Smooth muscle cell (in vitro differentiated cells): ENCODE data around the gene LHX3. TPM values are rescaled to one million over a fixed set of nuclear protein-coding genes. Genes with fewer than 3 reads are reported as not detected.

Experiments
- DNase-seq: peaks from one replicate; lab custom pipeline; 2025; ENCODE audit not compliant: unreplicated experiment; lab: John Stamatoyannopoulos, UW
- H2AFZ ChIP-seq: fragments of 200-600 bp; sonication (generic); 2 replicates; pipeline ENCODE4 v1.6.0; 2016; ENCODE audit warnings: antibody characterized with exemption, low read depth, mild to moderate bottlenecking
- H3F3A ChIP-seq: fragments of 200-600 bp; sonication (generic); 2 replicates; pipeline ENCODE4 v1.6.0; 2017; ENCODE audit warnings: antibody characterized with exemption, low read depth
- H3K27ac ChIP-seq: fragments of 200-600 bp; sonication (generic); 2 replicates; pipeline ENCODE4 v1.5.1; 2016; ENCODE audit warnings: low read depth, mild to moderate bottlenecking
- H3K27me3 ChIP-seq: fragments of 200-600 bp; sonication (generic); 2 replicates; pipeline ENCODE4 v1.6.1; 2016; ENCODE audit warnings: low read depth, mild to moderate bottlenecking
- H3K36me3 ChIP-seq: fragments of 200-600 bp; sonication (generic); 2 replicates; pipeline ENCODE4 v1.5.1; 2016; ENCODE audit warnings: low read depth
- H3K4me1 ChIP-seq: fragments of 200-600 bp; sonication (generic); 2 replicates; pipeline ENCODE4 v1.5.1; 2016; ENCODE audit warnings: low read depth
- H3K4me2 ChIP-seq: fragments of 200-600 bp; sonication (generic); 2 replicates; pipeline ENCODE4 v1.6.0; 2016; ENCODE audit warnings: mild to moderate bottlenecking
- H3K4me3 ChIP-seq: fragments of 200-600 bp; sonication (generic); 2 replicates; pipeline ENCODE4 v1.5.1; 2016; ENCODE audit warnings: mild to moderate bottlenecking
- H3K79me2 ChIP-seq: fragments of 200-600 bp; sonication (generic); 2 replicates; pipeline ENCODE4 v1.6.0; 2016; ENCODE audit warnings: low read depth, mild to moderate bottlenecking
- H3K9ac ChIP-seq: fragments of 200-600 bp; sonication (generic); 2 replicates; pipeline ENCODE4 v1.6.0; 2016; ENCODE audit warnings: low read depth
- H3K9me3 ChIP-seq: fragments of 200-600 bp; sonication (generic); replicated peaks from 2 replicates; pipeline ENCODE4 v1.5.1; 2016; ENCODE audit warnings: low read depth
- H4K20me1 ChIP-seq: fragments of 200-600 bp; sonication (generic); 2 replicates; pipeline ENCODE4 v1.6.0; 2016; ENCODE audit warnings: low read depth
- CTCF ChIP-seq: fragments of 200-600 bp; sonication (generic); IDR thresholded peaks from 2 replicates; pipeline ENCODE4 v1.5.1; 2017; ENCODE audit warnings: borderline replicate concordance, mild to moderate bottlenecking, antibody characterized with exemption; ENCODE audit not compliant: insufficient read depth, poor library complexity, severe bottlenecking
- WGBS: methylation state at CpG from one replicate; pipeline ENCODE4 v1.1.7; 2016; ENCODE audit warnings: low lambda C conversion rate; 5-methylcytosine and 5-hydroxymethylcytosine counted together
- polyA plus RNA-seq: library from polyadenylated mRNA; unstranded; fragments of >200 nt; fragmentation: Nextera tagmentation; extraction: Ambion mirVana; gene quantifications from 2 replicates; pipeline ENCODE4 v1.2.1, GENCODE V29; 2016
- total RNA-seq: library from RNA; depleted of rRNA; stranded (reverse); fragments of >200 nt; gene quantifications from 2 replicates; pipeline ENCODE4 v1.2.3, GENCODE V29; 2014

LHX3 gene
- total and polyA plus RNA-seq, 2 experiments from 2014 or later = not detected

- Histone ChIP-seq H3K27me3 (no peaks in the 10 kb centered on the region), H3K9me3 (no peaks in the 10 kb centered on the region), H3K9ac (no peak overlapping the region), H3K27ac (no peak overlapping the region), H3K79me2 (no peaks in the 10 kb centered on the region), H4K20me1 (peaks cover 14% of the 10 kb centered on the region), H3K36me3 (no peaks in the 10 kb centered on the region), H3K4me1 (no peaks in the 10 kb centered on the region), H3F3A (no peaks in the 10 kb centered on the region), H3K4me2 (no peak overlapping the region), H2AFZ (no peak overlapping the region), H3K4me3 (no peak overlapping the region)
- 96% methylated on average over 15 of the region's 15 CpGs for WGBS
- no peak for TF ChIP-seq CTCF
- DNase-seq = no peak
These were observed 6.1 kb upstream of the LHX3 start for GRCh38 chr9:136211006-136211405.

- H3K36me3 ChIP-seq = no peaks in the 10 kb centered on the region
- no peak overlapping the region for H3K4me3 ChIP-seq
- DNase-seq = no peak
- H3K4me2 ChIP-seq = no peak overlapping the region
- peaks cover 4% of the 10 kb centered on the region for H3K27me3 ChIP-seq
- no peaks in the 10 kb centered on the region for H3K79me2 ChIP-seq
- no peaks in the 10 kb centered on the region for H3F3A ChIP-seq
- H3K27ac ChIP-seq = no peak overlapping the region
- TF ChIP-seq CTCF = no peak
- 96% methylated on average over 16 of the region's 16 CpGs for WGBS
- H3K4me1 ChIP-seq = no peaks in the 10 kb centered on the region
- peaks cover 21% of the 10 kb centered on the region for H4K20me1 ChIP-seq
- no peak overlapping the region for H2AFZ ChIP-seq
- no peak overlapping the region for H3K9ac ChIP-seq
- no peaks in the 10 kb centered on the region for H3K9me3 ChIP-seq
These were observed 5.3 kb upstream of the LHX3 start for GRCh38 chr9:136210276-136210675.

GRCh38 chr9:136209786-136210185 lies 4.9 kb upstream of the LHX3 start:
- Histone ChIP-seq H3K9ac (no peak overlapping the region), H3K4me2 (no peak overlapping the region), H3K4me1 (no peaks in the 10 kb centered on the region), H3K9me3 (no peaks in the 10 kb centered on the region), H2AFZ (no peak overlapping the region), H3F3A (no peaks in the 10 kb centered on the region), H4K20me1 (peaks cover 24% of the 10 kb centered on the region), H3K4me3 (no peak overlapping the region), H3K27ac (no peak overlapping the region), H3K36me3 (no peaks in the 10 kb centered on the region), H3K27me3 (peaks cover 9% of the 10 kb centered on the region), H3K79me2 (no peaks in the 10 kb centered on the region)
- DNase-seq = no peak
- TF ChIP-seq CTCF = no peak
- 89% methylated on average over 17 of the region's 17 CpGs for WGBS

GRCh38 chr9:136209232-136209631 lies 4.3 kb upstream of the LHX3 start:
- no peak for DNase-seq
- Histone ChIP-seq H3K36me3 (no peaks in the 10 kb centered on the region), H3K4me3 (no peak overlapping the region), H3K9ac (no peak overlapping the region), H4K20me1 (peaks cover 27% of the 10 kb centered on the region), H3K4me2 (no peak overlapping the region), H3K4me1 (no peaks in the 10 kb centered on the region), H3K27ac (no peak overlapping the region), H3K27me3 (peaks cover 14% of the 10 kb centered on the region), H2AFZ (no peak overlapping the region), H3K79me2 (no peaks in the 10 kb centered on the region), H3F3A (no peaks in the 10 kb centered on the region), H3K9me3 (no peaks in the 10 kb centered on the region)
- TF ChIP-seq CTCF = no peak
- 98% methylated on average over 8 of the region's 17 CpGs for WGBS
